Mucosa of descending colon (tissue), 3 donors: ENCODE data around the gene KLHL40. TPM values are rescaled to one million over a fixed set of nuclear protein-coding genes. Genes with fewer than 3 reads are reported as not detected.

Source experiments
- ATAC-seq: fragments of 200-7000 bp; cut with Tn5 transposase; one replicate; pipeline ENCODE4 v1.9.1; 2020; ENCODE audit warnings: mild to moderate bottlenecking, moderate library complexity
- DNase-seq, 3 donors: peaks; one replicate each; pipeline ENCODE4 v3.0.0-alpha.2; 2020
- H3K36me3 ChIP-seq: fragments of 200-600 bp; one replicate; pipeline ENCODE4 v1.8.0; 2021; ENCODE audit warnings: low read depth, mild to moderate bottlenecking
- H3K4me1 ChIP-seq: fragments of 200-600 bp; one replicate; pipeline ENCODE4 v1.8.0; 2021; ENCODE audit warnings: low read depth, mild to moderate bottlenecking
- H3K4me3 ChIP-seq: fragments of 200-600 bp; one replicate; pipeline ENCODE4 v1.8.0; 2021; ENCODE audit warnings: mild to moderate bottlenecking
- H3K9me3 ChIP-seq: fragments of 200-600 bp; one replicate; pipeline ENCODE4 v1.8.0; 2021; ENCODE audit warnings: mild to moderate bottlenecking
- intact Hi-C, 2 donors: fragments of 100-400 bp; cut with DNase I in 1 of 2; cut with micrococcal nuclease in 1 of 2; formaldehyde crosslinking; loops; one replicate each; pipeline versions ENCODE4 v1.11.0 to v1.11.1; 2022; cut with DNase I, micrococcal nuclease
- total RNA-seq, 3 donors: library from RNA; stranded (reverse); fragmentation: NEBNext Ultra II Directional in 2 of 3; extraction: Animal tissue kit (Norgen Biotek cat#: 25700) in 2 of 3; gene quantifications; one replicate each; pipeline versions ENCODE4 v1.2.1 to v1.2.4, GENCODE V29; 2021 to 2023
- TF ChIP-seq, protein P1 (sequence below): fragments of 200-600 bp; IDR thresholded peaks from one replicate; pipeline ENCODE4 v1.8.0; 2022; ENCODE audit warnings: antibody characterized with exemption, mild to moderate bottlenecking
- donor health status: DM: no; HTN: no; CAD: no; lungs with moderate emphysema.
- donor health status: DM: no; HTN: no; CAD: no.
- donor health status: DM: no; HTN: yes; CAD: no.

The KLHL40 gene
- total RNA-seq, 3 donors from 2014 or later = not detected

- Histone ChIP-seq H3K4me1 (no peaks in the 10 kb centered on the region), H3K4me3 (no peak overlapping the region), H3K9me3 (no peaks in the 10 kb centered on the region), H3K36me3 (no peaks in the 10 kb centered on the region)
- DNase-seq (no peak), ATAC-seq (no peak)
- TF ChIP-seq, protein P1, sequence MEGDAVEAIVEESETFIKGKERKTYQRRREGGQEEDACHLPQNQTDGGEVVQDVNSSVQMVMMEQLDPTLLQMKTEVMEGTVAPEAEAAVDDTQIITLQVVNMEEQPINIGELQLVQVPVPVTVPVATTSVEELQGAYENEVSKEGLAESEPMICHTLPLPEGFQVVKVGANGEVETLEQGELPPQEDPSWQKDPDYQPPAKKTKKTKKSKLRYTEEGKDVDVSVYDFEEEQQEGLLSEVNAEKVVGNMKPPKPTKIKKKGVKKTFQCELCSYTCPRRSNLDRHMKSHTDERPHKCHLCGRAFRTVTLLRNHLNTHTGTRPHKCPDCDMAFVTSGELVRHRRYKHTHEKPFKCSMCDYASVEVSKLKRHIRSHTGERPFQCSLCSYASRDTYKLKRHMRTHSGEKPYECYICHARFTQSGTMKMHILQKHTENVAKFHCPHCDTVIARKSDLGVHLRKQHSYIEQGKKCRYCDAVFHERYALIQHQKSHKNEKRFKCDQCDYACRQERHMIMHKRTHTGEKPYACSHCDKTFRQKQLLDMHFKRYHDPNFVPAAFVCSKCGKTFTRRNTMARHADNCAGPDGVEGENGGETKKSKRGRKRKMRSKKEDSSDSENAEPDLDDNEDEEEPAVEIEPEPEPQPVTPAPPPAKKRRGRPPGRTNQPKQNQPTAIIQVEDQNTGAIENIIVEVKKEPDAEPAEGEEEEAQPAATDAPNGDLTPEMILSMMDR = no peak
- intact Hi-C loops = no loop called here
These were observed 23.1 kb upstream of the KLHL40 start for GRCh38 chr3:42662037-42662812.

DNA sequence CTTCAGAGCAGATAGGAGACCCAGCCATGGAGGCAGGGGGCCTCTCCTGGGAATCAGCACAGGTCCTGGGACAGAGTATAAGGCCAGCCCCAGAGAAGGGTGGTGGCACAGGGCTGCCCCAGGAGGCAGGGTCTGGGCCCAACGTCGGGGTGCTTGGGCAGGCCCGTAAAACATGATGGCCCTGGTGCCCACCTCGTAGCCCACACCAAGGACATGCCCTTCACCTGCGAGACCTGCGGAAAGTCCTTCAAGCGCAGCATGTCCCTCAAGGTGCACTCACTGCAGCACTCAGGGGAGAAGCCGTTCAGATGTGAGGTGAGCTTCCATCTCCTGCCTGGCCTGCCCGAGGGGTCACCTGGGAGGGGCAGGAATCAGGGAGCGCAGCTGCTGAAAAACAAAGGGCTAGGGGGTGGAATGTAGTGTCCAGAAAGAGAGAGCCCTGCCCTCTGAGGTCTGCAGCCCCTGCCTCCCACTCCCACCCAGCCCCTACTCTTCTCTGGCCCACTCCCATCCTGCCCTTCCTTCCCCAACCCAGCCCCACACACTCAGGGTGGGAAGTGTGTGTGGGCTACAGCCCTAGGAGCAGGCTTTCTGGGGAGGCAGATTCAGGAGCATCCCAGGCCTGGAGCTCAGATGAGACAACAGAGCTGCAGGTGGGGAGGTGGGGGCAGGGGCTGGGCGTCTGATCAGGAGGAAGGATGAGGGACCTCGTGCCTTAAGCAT lies 22.4 kb upstream of the KLHL40 start:
- TF ChIP-seq, protein P1 = no peak
- no peaks in the 10 kb centered on the region for H3K36me3 ChIP-seq
- H3K9me3 ChIP-seq = no peaks in the 10 kb centered on the region
- ATAC-seq (no peak), DNase-seq (no peak)
- H3K4me3 ChIP-seq = no peak overlapping the region
- no peaks in the 10 kb centered on the region for H3K4me1 ChIP-seq
- intact Hi-C loops = no loop called here

DNA sequence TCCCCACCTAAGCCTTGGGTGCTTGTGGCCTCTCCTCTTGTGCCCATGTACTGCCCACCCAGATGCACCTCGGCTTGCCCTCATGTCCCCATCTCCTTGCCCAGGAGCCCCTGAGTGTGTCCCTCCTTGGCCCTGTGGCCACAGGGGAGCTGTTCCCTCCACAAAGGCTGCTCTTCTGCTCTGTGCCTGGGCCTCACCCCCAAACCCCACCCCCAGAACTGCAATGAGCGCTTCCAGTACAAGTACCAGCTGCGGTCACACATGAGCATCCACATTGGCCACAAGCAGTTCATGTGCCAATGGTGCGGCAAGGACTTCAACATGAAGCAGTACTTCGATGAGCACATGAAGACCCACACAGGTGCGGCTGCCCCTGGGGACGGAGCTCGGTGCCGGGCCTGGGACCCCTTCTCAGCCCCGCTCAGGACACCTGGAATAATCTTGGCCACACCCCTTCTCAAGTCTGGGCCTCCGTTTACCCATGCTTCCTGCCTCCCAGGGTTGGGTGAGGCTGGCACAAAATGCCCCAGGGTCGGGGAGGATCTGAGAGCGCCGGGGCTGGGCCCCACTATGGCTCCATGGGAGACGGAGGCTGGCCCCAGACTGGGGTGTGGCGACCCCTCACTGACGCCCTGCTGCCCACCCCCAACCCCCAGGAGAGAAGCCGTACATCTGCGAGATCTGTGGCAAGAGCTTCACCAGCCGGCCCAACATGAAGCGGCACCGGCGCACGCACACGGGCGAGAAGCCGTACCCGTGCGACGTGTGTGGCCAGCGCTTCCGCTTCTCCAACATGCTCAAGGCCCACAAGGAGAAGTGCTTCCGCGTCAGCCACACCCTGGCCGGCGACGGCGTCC lies 21.5 kb upstream of the KLHL40 start:
- intact Hi-C loops = no loop called here
- TF ChIP-seq, protein P1 = no peak
- no peaks in the 10 kb centered on the region for H3K36me3 ChIP-seq
- no peaks in the 10 kb centered on the region for H3K4me1 ChIP-seq
- H3K9me3 ChIP-seq = no peaks in the 10 kb centered on the region
- DNase-seq = no peak
- H3K4me3 ChIP-seq = no peak overlapping the region
- peak; percentile 48 for ATAC-seq

GRCh38 chr3:42664438-42664803 lies 20.9 kb upstream of the KLHL40 start:
- DNase-seq = no peak

More at GRCh38 chr3:42664438-42664803, 20.9 kb upstream of the KLHL40 start:
- Histone ChIP-seq H3K36me3 (no peaks in the 10 kb centered on the region), H3K4me1 (no peaks in the 10 kb centered on the region), H3K9me3 (no peaks in the 10 kb centered on the region), H3K4me3 (no peak overlapping the region)
- intact Hi-C loops = no loop called here
- ATAC-seq = no peak
- TF ChIP-seq, protein P1 = no peak
